Right ventricle myocardium superior (tissue), 1 donor: Measurements from ENCODE around the gene DYNAP. TPM values are rescaled to one million over a fixed set of nuclear protein-coding genes. Genes with fewer than 3 reads are reported as not detected.

ENCODE experiments used
- ATAC-seq: fragments of 200-7000 bp; cut with Tn5 transposase; one replicate; pipeline ENCODE4 v1.9.1; 2020; ENCODE audit warnings: mild to moderate bottlenecking; ENCODE audit not compliant: poor library complexity
- DNase-seq: peaks from one replicate; pipeline ENCODE4 v3.0.0-alpha.2; 2020
- intact Hi-C: fragments of 100-400 bp; cut with DNase I; formaldehyde crosslinking; loops from one replicate; pipeline ENCODE4 v1.11.2; 2022
- total RNA-seq: library from RNA; stranded (reverse); fragmentation: NEBNext Ultra II Directional; extraction: Animal tissue kit (Norgen Biotek cat#: 25700); gene quantifications from one replicate; pipeline ENCODE4 v1.2.1, GENCODE V29; 2021
- donor health status: DM: no; HTN: yes; CAD: no; lungs with severe emphysema.

DYNAP gene
- total RNA-seq, 1 donor from 2014 or later = not detected

GRCh38 chr18:54622084-54622483, 31.0 kb downstream of the DYNAP start:
- DNase-seq (no peak), ATAC-seq (no peak)
- intact Hi-C loops = no loop called here

GRCh38 chr18:54626779-54627178, 35.7 kb downstream of the DYNAP start:
- ATAC-seq (no peak), DNase-seq (no peak)
- intact Hi-C loops = no loop called here

GRCh38 chr18:54630963-54631362, 39.9 kb downstream of the DYNAP start:
- no peak for DNase-seq
- intact Hi-C loops = no loop called here
- ATAC-seq = no peak

- DNase-seq (no peak), ATAC-seq (no peak)
- intact Hi-C loops = no loop called here
These were observed 45.2 kb downstream of the DYNAP start for GRCh38 chr18:54636217-54636616.

- ATAC-seq = no peak
- intact Hi-C loops = no loop called here
These were observed 50.7 kb downstream of the DYNAP start for GRCh38 chr18:54641734-54642133.

GRCh38 chr18:54647176-54647575, 56.1 kb downstream of the DYNAP start:
- DNase-seq = no peak
- intact Hi-C loops = no loop called here
- ATAC-seq = no peak

More at GRCh38 chr18:54641734-54642133, 50.7 kb downstream of the DYNAP start:
- no peak for DNase-seq

Other genes with a start within 250 kb of the DYNAP start
- not detected for gene STARD6, start 233.4 kb upstream of the DYNAP start, total RNA-seq
- gene C18orf54, start 233.3 kb upstream of the DYNAP start, total RNA-seq = 1.2 TPM
- 0.30 TPM for gene RAB27B, start 237.2 kb downstream of the DYNAP start, total RNA-seq